GM18909 (cell line): Measurements from ENCODE around the gene GGT6.

Experiments used
- ATAC-seq: cut with Tn5 transposase; IDR thresholded peaks from one replicate; pipeline ENCODE4 v1.9.1; 2021; ENCODE audit warnings: mild to moderate bottlenecking; ENCODE audit not compliant: unreplicated experiment, poor library complexity

The GGT6 gene

GRCh38 chr17:4511199-4511932, 49.0 kb downstream of the GGT6 start:
- no peak for ATAC-seq

- no peak for ATAC-seq
Measured at GRCh38 chr17:4510618-4510941, 49.8 kb downstream of the GGT6 start.

- no peak for ATAC-seq
Measured at GRCh38 chr17:4509923-4510617, 50.3 kb downstream of the GGT6 start.

GRCh38 chr17:4509401-4509800, 51.0 kb downstream of the GGT6 start:
- ATAC-seq = no peak

- ATAC-seq = no peak
Measured at GRCh38 chr17:4508207-4508606, 52.2 kb downstream of the GGT6 start.

- ATAC-seq = no peak
Measured at GRCh38 chr17:4507361-4508111, 52.8 kb downstream of the GGT6 start.
